MM.1S (cell line): ENCODE data around the gene PRCP.

Experiments
- DNase-seq: peaks from one replicate; pipeline ENCODE4 v3.0.0-alpha.2; 2015
- H2AFZ ChIP-seq: fragments of 300-600 bp; sonication (generic); 2 replicates; pipeline ENCODE4 v1.6.0; 2016; ENCODE audit warnings: antibody characterized with exemption, low read length
- H3F3A ChIP-seq: fragments of 300-600 bp; sonication (generic); 2 replicates; pipeline ENCODE4 v1.6.1; 2016; ENCODE audit warnings: mild to moderate bottlenecking, antibody characterized with exemption, low read length, moderate library complexity, mixed read lengths; ENCODE audit not compliant: insufficient read depth
- H3K27ac ChIP-seq: fragments of 300-600 bp; sonication (generic); 2 replicates; pipeline ENCODE4 v1.5.1; 2016; ENCODE audit warnings: mild to moderate bottlenecking, low read length
- H3K27me3 ChIP-seq: fragments of 300-600 bp; sonication (generic); replicated peaks from 2 replicates; pipeline ENCODE4 v1.6.0; 2016; ENCODE audit warnings: low read length; ENCODE audit not compliant: insufficient read depth
- H3K36me3 ChIP-seq: fragments of 300-600 bp; sonication (generic); replicated peaks from 2 replicates; pipeline ENCODE4 v1.6.1; 2016; ENCODE audit warnings: mild to moderate bottlenecking, low read length, mixed read lengths; ENCODE audit not compliant: insufficient read depth
- H3K4me1 ChIP-seq: fragments of 300-600 bp; sonication (generic); 2 replicates; pipeline ENCODE4 v1.6.1; 2016; ENCODE audit warnings: low read length, mixed read lengths
- H3K4me2 ChIP-seq: fragments of 300-600 bp; sonication (generic); 2 replicates; pipeline ENCODE4 v1.6.0; 2016; ENCODE audit warnings: low read depth, low read length
- H3K4me3 ChIP-seq: fragments of 300-600 bp; sonication (generic); 2 replicates; pipeline ENCODE4 v1.5.1; 2016; ENCODE audit warnings: low read length, mixed read lengths
- H3K79me2 ChIP-seq: fragments of 300-600 bp; sonication (generic); 2 replicates; pipeline ENCODE4 v1.6.1; 2016; ENCODE audit warnings: mixed run types, low read length, mixed read lengths
- H3K9ac ChIP-seq: fragments of 300-600 bp; sonication (generic); 2 replicates; pipeline ENCODE4 v1.6.1; 2016; ENCODE audit warnings: low read length, mixed read lengths
- H3K9me2 ChIP-seq: fragments of 300-600 bp; sonication (generic); replicated peaks from 2 replicates; pipeline ENCODE4 v1.6.1; 2016; ENCODE audit warnings: mild to moderate bottlenecking, low read length, mixed read lengths; ENCODE audit not compliant: insufficient read depth
- H3K9me3 ChIP-seq: fragments of 300-600 bp; sonication (generic); replicated peaks from 2 replicates; pipeline ENCODE4 v1.6.1; 2016; ENCODE audit warnings: mild to moderate bottlenecking, low read length, mixed read lengths; ENCODE audit not compliant: insufficient read depth
- H4K20me1 ChIP-seq: fragments of 300-600 bp; sonication (generic); 2 replicates; pipeline ENCODE4 v1.6.1; 2016; ENCODE audit warnings: mild to moderate bottlenecking, low read length, moderate library complexity, mixed read lengths; ENCODE audit not compliant: insufficient read depth
- CTCF ChIP-seq: fragments of 300-600 bp; sonication (generic); IDR thresholded peaks from 2 replicates; pipeline ENCODE4 v1.5.1; 2016; ENCODE audit warnings: antibody characterized with exemption, low read length, mixed read lengths
- EZH2 ChIP-seq: fragments of 300-600 bp; sonication (generic); optimal IDR thresholded peaks from 2 replicates; pipeline ENCODE3; 2017; ENCODE audit warnings: low read depth, mild to moderate bottlenecking, antibody characterized with exemption, low read length, mixed read lengths
- EZH2phosphoT487 ChIP-seq: fragments of 300-600 bp; sonication (generic); IDR thresholded peaks from 2 replicates; pipeline ENCODE4 v1.6.1; 2018; ENCODE audit warnings: antibody characterized with exemption, low read length

Gene PRCP

GRCh38 chr11:82814379-82814778 lies 85.9 kb downstream of the PRCP start:
- Histone ChIP-seq H3K9ac (no peak overlapping the region), H3K9me3 (no peaks in the 10 kb centered on the region), H3K4me2 (no peak overlapping the region), H3K79me2 (no peaks in the 10 kb centered on the region), H3K36me3 (no peaks in the 10 kb centered on the region), H3K27ac (no peak overlapping the region), H3K4me3 (no peak overlapping the region), H3F3A (no peaks in the 10 kb centered on the region), H3K27me3 (no peaks in the 10 kb centered on the region), H4K20me1 (no peaks in the 10 kb centered on the region), H2AFZ (no peak overlapping the region), H3K4me1 (no peaks in the 10 kb centered on the region), H3K9me2 (no peaks in the 10 kb centered on the region)
- no peak for TF ChIP-seq EZH2phosphoT487
- TF ChIP-seq CTCF = no peak
- no peak for TF ChIP-seq EZH2
- no peak for DNase-seq

- H3K4me3 ChIP-seq = no peak overlapping the region
- no peaks in the 10 kb centered on the region for H3F3A ChIP-seq
- no peaks in the 10 kb centered on the region for H3K4me1 ChIP-seq
- no peak for TF ChIP-seq EZH2phosphoT487
- TF ChIP-seq CTCF = no peak
- no peak for TF ChIP-seq EZH2
- no peak overlapping the region for H2AFZ ChIP-seq
- no peak for DNase-seq
- no peak overlapping the region for H3K4me2 ChIP-seq
- H3K27ac ChIP-seq = no peak overlapping the region
- no peaks in the 10 kb centered on the region for H3K36me3 ChIP-seq
- no peaks in the 10 kb centered on the region for H3K9me2 ChIP-seq
- no peaks in the 10 kb centered on the region for H4K20me1 ChIP-seq
- H3K27me3 ChIP-seq = no peaks in the 10 kb centered on the region
- no peaks in the 10 kb centered on the region for H3K9me3 ChIP-seq
- no peak overlapping the region for H3K9ac ChIP-seq
- no peaks in the 10 kb centered on the region for H3K79me2 ChIP-seq
Observed at GRCh38 chr11:82811369-82811768, 88.9 kb downstream of the PRCP start.

GRCh38 chr11:82810738-82811137 lies 89.5 kb downstream of the PRCP start:
- no peak for DNase-seq
- Histone ChIP-seq H3K4me1 (no peaks in the 10 kb centered on the region), H3K4me2 (no peak overlapping the region), H3K27ac (no peak overlapping the region), H3K4me3 (no peak overlapping the region), H2AFZ (no peak overlapping the region), H3K9ac (no peak overlapping the region), H3K36me3 (no peaks in the 10 kb centered on the region), H3K27me3 (no peaks in the 10 kb centered on the region), H3K9me2 (no peaks in the 10 kb centered on the region), H4K20me1 (no peaks in the 10 kb centered on the region), H3F3A (no peaks in the 10 kb centered on the region), H3K9me3 (no peaks in the 10 kb centered on the region), H3K79me2 (no peaks in the 10 kb centered on the region)
- no peak for TF ChIP-seq EZH2phosphoT487
- TF ChIP-seq EZH2 = no peak
- no peak for TF ChIP-seq CTCF
